Subcutaneous abdominal adipose tissue (tissue), 5 donors: ENCODE data around the gene HPSE.

Experiments
- H3K27ac ChIP-seq: one replicate; pipeline ENCODE4 v1.7.0; 2013; ENCODE audit warnings: low read depth, mild to moderate bottlenecking, inconsistent platforms, low read length, moderate library complexity
- H3K27me3 ChIP-seq, 5 donors: one replicate each; pipeline ENCODE4 v1.7.0; 2013; ENCODE audit warnings: low read length in 5 of 5, inconsistent platforms in 1 of 5; ENCODE audit not compliant: control insufficient read depth in 5 of 5, insufficient read depth in 4 of 5
- H3K36me3 ChIP-seq, 5 donors: one replicate each; pipeline ENCODE4 v1.7.0; 2013; ENCODE audit warnings: low read length in 5 of 5; ENCODE audit not compliant: control insufficient read depth in 5 of 5, insufficient read depth in 5 of 5
- H3K4me1 ChIP-seq, 5 donors: one replicate each; pipeline ENCODE4 v1.7.0; 2013; ENCODE audit warnings: low read length in 5 of 5, mild to moderate bottlenecking in 3 of 5, moderate library complexity in 1 of 5; ENCODE audit not compliant: control insufficient read depth in 5 of 5, insufficient read depth in 5 of 5
- H3K4me3 ChIP-seq, 5 donors: one replicate each; pipeline ENCODE4 v1.7.0; 2013; ENCODE audit warnings: low read length in 5 of 5, low read depth in 1 of 5
- H3K9ac ChIP-seq, 5 donors: one replicate each; pipeline ENCODE4 v1.7.0; 2013; ENCODE audit warnings: low read length in 5 of 5, mild to moderate bottlenecking in 4 of 5, moderate library complexity in 3 of 5
- H3K9me3 ChIP-seq, 5 donors: one replicate each; pipeline ENCODE4 v1.7.0; 2013; ENCODE audit warnings: low read length in 5 of 5; ENCODE audit not compliant: control insufficient read depth in 5 of 5
- donor health status: healthy.
- donor health status: healthy.
- donor health status: healthy.
- donor health status: healthy.
- donor health status: healthy.

The HPSE gene

GRCh38 chr4:83268491-83268890 lies 66.2 kb downstream of the HPSE start:
- no peaks in the 10 kb centered on the region for H3K27me3 ChIP-seq

GRCh38 chr4:83267830-83268475 lies 66.7 kb downstream of the HPSE start:
- no peak overlapping the region for H3K27ac ChIP-seq
- H3K9me3 ChIP-seq: no peaks in the 10 kb centered on the region
- no peak overlapping the region for H3K9ac ChIP-seq
- H3K4me3 ChIP-seq: no peak overlapping the region
- H3K36me3 ChIP-seq: peaks cover 7 to 32% (median 16%) of the 10 kb centered on the region in 5 donors
- H3K4me1 ChIP-seq: no peaks in the 10 kb centered on the region
- H3K27me3 ChIP-seq: no peaks in the 10 kb centered on the region

More at GRCh38 chr4:83268491-83268890, 66.2 kb downstream of the HPSE start:
- H3K36me3 ChIP-seq: peaks cover 9 to 29% (median 19%) of the 10 kb centered on the region in 5 donors
- H3K9me3 ChIP-seq: no peaks in the 10 kb centered on the region
- no peaks in the 10 kb centered on the region for H3K4me1 ChIP-seq
- no peak overlapping the region for H3K9ac ChIP-seq
- H3K4me3 ChIP-seq: no peak overlapping the region
- H3K27ac ChIP-seq: no peak overlapping the region

GRCh38 chr4:83267121-83267829 lies 67.4 kb downstream of the HPSE start:
- peaks cover 6 to 34% (median 14%) of the 10 kb centered on the region in 5 donors for H3K36me3 ChIP-seq

GRCh38 chr4:83266689-83267088 lies 68.0 kb downstream of the HPSE start:
- peaks cover 0 to 5% (median 2%) of the 10 kb centered on the region in 5 donors for H3K4me1 ChIP-seq
- no peaks in the 10 kb centered on the region for H3K9me3 ChIP-seq
- no peak overlapping the region for H3K27ac ChIP-seq
- H3K9ac ChIP-seq: no peak overlapping the region
- H3K27me3 ChIP-seq: no peaks in the 10 kb centered on the region
- no peak overlapping the region for H3K4me3 ChIP-seq
- H3K36me3 ChIP-seq: peaks cover 6 to 34% (median 14%) of the 10 kb centered on the region in 5 donors

More at GRCh38 chr4:83267121-83267829, 67.4 kb downstream of the HPSE start:
- H3K9me3 ChIP-seq: no peaks in the 10 kb centered on the region
- H3K27me3 ChIP-seq: no peaks in the 10 kb centered on the region
- H3K27ac ChIP-seq: no peak overlapping the region
- no peak overlapping the region for H3K9ac ChIP-seq
- no peaks in the 10 kb centered on the region for H3K4me1 ChIP-seq
- H3K4me3 ChIP-seq: no peak overlapping the region

- no peak overlapping the region for H3K4me3 ChIP-seq
- peaks cover 0 to 17% (median 5%) of the 10 kb centered on the region in 5 donors for H3K36me3 ChIP-seq
- no peaks in the 10 kb centered on the region for H3K9me3 ChIP-seq
- peaks cover 0 to 14% (median 5%) of the 10 kb centered on the region in 5 donors for H3K4me1 ChIP-seq
- H3K27ac ChIP-seq: no peak overlapping the region
- H3K9ac ChIP-seq: no peak overlapping the region
- no peaks in the 10 kb centered on the region for H3K27me3 ChIP-seq
These were observed 71.5 kb downstream of the HPSE start for GRCh38 chr4:83263106-83263505.

GRCh38 chr4:83262682-83263081 lies 72.0 kb downstream of the HPSE start:
- H3K27me3 ChIP-seq: no peaks in the 10 kb centered on the region
- peaks cover 0 to 16% (median 5%) of the 10 kb centered on the region in 5 donors for H3K36me3 ChIP-seq
- H3K4me1 ChIP-seq: peaks cover 0 to 14% (median 5%) of the 10 kb centered on the region in 5 donors
- H3K9ac ChIP-seq: no peak overlapping the region
- no peak overlapping the region for H3K27ac ChIP-seq
- H3K4me3 ChIP-seq: no peak overlapping the region
- no peaks in the 10 kb centered on the region for H3K9me3 ChIP-seq

GRCh38 chr4:83261307-83261706 lies 73.3 kb downstream of the HPSE start:
- H3K27ac ChIP-seq: no peak overlapping the region
- no peaks in the 10 kb centered on the region for H3K9me3 ChIP-seq
- H3K36me3 ChIP-seq: peaks cover 0 to 16% (median 5%) of the 10 kb centered on the region in 5 donors
- H3K9ac ChIP-seq: no peak overlapping the region
- H3K4me3 ChIP-seq: no peak overlapping the region
- peaks cover 0 to 14% (median 5%) of the 10 kb centered on the region in 5 donors for H3K4me1 ChIP-seq
- no peaks in the 10 kb centered on the region for H3K27me3 ChIP-seq

GRCh38 chr4:83259586-83259985 lies 75.1 kb downstream of the HPSE start:
- peaks cover 0 to 11% (median 3%) of the 10 kb centered on the region in 5 donors for H3K36me3 ChIP-seq
- H3K9ac ChIP-seq: no peak overlapping the region
- no peak overlapping the region for H3K27ac ChIP-seq
- H3K4me1 ChIP-seq: peaks cover 0 to 22% (median 10%) of the 10 kb centered on the region in 5 donors
- H3K4me3 ChIP-seq: no peak overlapping the region
- no peaks in the 10 kb centered on the region for H3K9me3 ChIP-seq
- H3K27me3 ChIP-seq: no peaks in the 10 kb centered on the region

- H3K9ac ChIP-seq: no peak overlapping the region
- H3K9me3 ChIP-seq: no peaks in the 10 kb centered on the region
These were observed 76.2 kb downstream of the HPSE start for GRCh38 chr4:83258461-83258860.

GRCh38 chr4:83257811-83258210 lies 76.8 kb downstream of the HPSE start:
- peaks cover 0 to 22% (median 11%) of the 10 kb centered on the region in 5 donors for H3K4me1 ChIP-seq
- H3K9me3 ChIP-seq: no peaks in the 10 kb centered on the region
- H3K9ac ChIP-seq: no peak overlapping the region
- no peak overlapping the region for H3K4me3 ChIP-seq
- no peak overlapping the region for H3K27ac ChIP-seq
- H3K27me3 ChIP-seq: no peaks in the 10 kb centered on the region
- peaks cover 0 to 7% (median 3%) of the 10 kb centered on the region in 5 donors for H3K36me3 ChIP-seq

More at GRCh38 chr4:83258461-83258860, 76.2 kb downstream of the HPSE start:
- no peak overlapping the region for H3K27ac ChIP-seq
- H3K36me3 ChIP-seq: peaks cover 0 to 11% (median 3%) of the 10 kb centered on the region in 5 donors
- no peak overlapping the region for H3K4me3 ChIP-seq
- no peaks in the 10 kb centered on the region for H3K27me3 ChIP-seq
- H3K4me1 ChIP-seq: peaks cover 0 to 22% (median 10%) of the 10 kb centered on the region in 5 donors
